CD14-positive monocyte (primary cell): Measurements from ENCODE around the gene SLC4A11. TPM values are rescaled to one million over a fixed set of nuclear protein-coding genes. Genes with fewer than 3 reads are reported as not detected.
A peak's percentile ranks its signal among the peaks of the same experiment; 100 is the strongest.
"Not testable (repeated sequence)": the region's sequence is repeated elsewhere in the genome, so short reads cannot be mapped to it uniquely, and the experiment has no call there.

Experiments used
- DNase-seq, 3 donors: peaks; one replicate each; pipeline ENCODE4 v3.0.0-alpha.2; 2011 to 2022
- H2AFZ ChIP-seq: 2 replicates; pipeline ENCODE4 v1.6.0; 2012; ENCODE audit warnings: mild to moderate bottlenecking, low read depth, low read length, inconsistent platforms; ENCODE audit not compliant: insufficient read depth, poor library complexity, severe bottlenecking
- H3K27ac ChIP-seq, 2 donors: 1 replicate in 1 of 2; 2 replicates in 1 of 2; pipeline ENCODE4 v1.5.1; 2012 to 2013; ENCODE audit warnings: low read length in 2 of 2, control low read depth in 1 of 2, inconsistent platforms in 1 of 2, low read depth in 1 of 2, mild to moderate bottlenecking in 1 of 2
- H3K27me3 ChIP-seq, 2 donors: one replicate each; pipeline versions ENCODE4 v1.6.0 to v1.6.1; 2011 to 2013; ENCODE audit warnings: low read length in 2 of 2; ENCODE audit not compliant: control insufficient read depth in 2 of 2, insufficient read depth in 2 of 2
- H3K36me3 ChIP-seq, 2 donors: replicated peaks in 1 of 2; 1 replicate in 1 of 2; 2 replicates in 1 of 2; pipeline versions ENCODE4 v1.5.1 to v1.6.1; 2012 to 2013; ENCODE audit warnings: low read length in 2 of 2, control low read depth in 1 of 2, inconsistent platforms in 1 of 2, mild to moderate bottlenecking in 1 of 2; ENCODE audit not compliant: insufficient read depth in 2 of 2, control insufficient read depth in 1 of 2
- H3K4me1 ChIP-seq, 2 donors: 1 replicate in 1 of 2; 2 replicates in 1 of 2; pipeline versions ENCODE4 v1.5.1 to v1.6.1; 2012 to 2013; ENCODE audit warnings: low read length in 2 of 2, control low read depth in 1 of 2, inconsistent platforms in 1 of 2, mild to moderate bottlenecking in 1 of 2, moderate library complexity in 1 of 2; ENCODE audit not compliant: insufficient read depth in 2 of 2, control insufficient read depth in 1 of 2
- H3K4me2 ChIP-seq: replicated peaks from 2 replicates; pipeline ENCODE3; 2012; ENCODE audit warnings: low read length, moderate library complexity, mild to moderate bottlenecking; ENCODE audit not compliant: poor library complexity, severe bottlenecking; ENCODE audit errors: extremely low read depth
- H3K4me3 ChIP-seq, 3 experiments: fragments of 200-600 bp in 1 of 3; sonication (generic) in 1 of 3; replicated peaks in 1 of 3; 1 replicate in 2 of 3; 2 replicates in 1 of 3; pipeline ENCODE4 v1.5.1; 2011 to 2013; ENCODE audit warnings: low read length in 3 of 3, mild to moderate bottlenecking in 3 of 3, control low read depth in 2 of 3, low read depth in 2 of 3, inconsistent platforms in 1 of 3, moderate library complexity in 1 of 3
- H3K79me2 ChIP-seq: 2 replicates; pipeline ENCODE4 v1.6.0; 2012; ENCODE audit warnings: mild to moderate bottlenecking, control low read depth, inconsistent platforms, low read length, moderate library complexity; ENCODE audit not compliant: insufficient read depth
- H3K9ac ChIP-seq: 2 replicates; pipeline ENCODE4 v1.6.0; 2017; ENCODE audit warnings: low read length, mild to moderate bottlenecking; ENCODE audit not compliant: insufficient read depth, poor library complexity, severe bottlenecking
- H3K9me3 ChIP-seq, 2 donors: replicated peaks in 1 of 2; 1 replicate in 1 of 2; 2 replicates in 1 of 2; pipeline versions ENCODE4 v1.5.1 to v1.6.1; 2012 to 2013; ENCODE audit warnings: low read length in 2 of 2, control low read depth in 1 of 2; ENCODE audit not compliant: control insufficient read depth in 1 of 2, insufficient read depth in 1 of 2
- H4K20me1 ChIP-seq: 2 replicates; pipeline ENCODE4 v1.6.0; 2012; ENCODE audit warnings: mild to moderate bottlenecking, low read length, control low read depth, moderate library complexity; ENCODE audit not compliant: insufficient read depth
- H3K27ac Mint-ChIP-seq, 7 donors: one replicate each; pipeline ENCODE4 v1.8.0; 2020; ENCODE audit warnings: mild to moderate bottlenecking in 7 of 7, mixed read lengths in 7 of 7, moderate library complexity in 6 of 7, inconsistent platforms in 2 of 7
- H3K27me3 Mint-ChIP-seq, 3 donors: one replicate each; pipeline ENCODE4 v1.8.0; 2021 to 2022; ENCODE audit warnings: low read depth in 3 of 3, mild to moderate bottlenecking in 3 of 3, mixed read lengths in 3 of 3, moderate library complexity in 3 of 3, inconsistent platforms in 1 of 3
- H3K36me3 Mint-ChIP-seq, 2 donors: one replicate each; pipeline ENCODE4 v1.8.0; 2020; ENCODE audit warnings: mixed read lengths in 2 of 2, inconsistent platforms in 1 of 2, mild to moderate bottlenecking in 1 of 2
- H3K4me1 Mint-ChIP-seq: one replicate; pipeline ENCODE4 v1.8.0; 2020; ENCODE audit warnings: mild to moderate bottlenecking, mixed read lengths
- H3K4me3 Mint-ChIP-seq, 2 donors: one replicate each; pipeline ENCODE4 v1.8.0; 2020; ENCODE audit warnings: mild to moderate bottlenecking in 2 of 2, mixed read lengths in 2 of 2, moderate library complexity in 1 of 2
- H3K9me3 Mint-ChIP-seq, 7 donors: one replicate each; pipeline ENCODE4 v1.8.0; 2020 to 2022; ENCODE audit warnings: mixed read lengths in 7 of 7, mild to moderate bottlenecking in 6 of 7, moderate library complexity in 6 of 7, inconsistent platforms in 2 of 7
- CTCF ChIP-seq: fragments of 200-600 bp; IDR thresholded peaks from one replicate; pipeline ENCODE4 v1.8.0; 2022; ENCODE audit warnings: antibody characterized with exemption, mild to moderate bottlenecking
- WGBS: methylation state at CpG from one replicate; pipeline ENCODE4 v1.1.5; 2013; ENCODE audit warnings: missing lambda C conversion rate; ENCODE audit not compliant: insufficient coverage; 5-methylcytosine and 5-hydroxymethylcytosine counted together
- intact Hi-C, 2 donors: fragments of 100-400 bp; cut with micrococcal nuclease; formaldehyde crosslinking; loops; one replicate each; pipeline versions ENCODE4 v1.15.0 to v1.15.1; 2023
- polyA plus RNA-seq, 3 donors: library from polyadenylated mRNA; depleted of rRNA in 1 of 3; unstranded in 2 of 3; stranded (reverse) in 1 of 3; fragments of 300-500 nt in 2 of 3; fragments of >200 nt in 1 of 3; fragmentation: Illumina TruSeq in 2 of 3; gene quantifications; 1 replicate in 2 of 3; 2 replicates in 1 of 3; pipeline ENCODE4 v1.2.3, GENCODE V29; 2012 to 2021

Gene SLC4A11
- polyA plus RNA-seq, 3 donors = 0.11 to 0.33 TPM; not detected in 1

- peaks cover 47 to 52% of the 10 kb centered on the region in 2 donors for H3K36me3 ChIP-seq
- H3K36me3 Mint-ChIP-seq = peaks cover 45 to 58% of the 10 kb centered on the region in 2 donors
- no peaks in the 10 kb centered on the region for H3K79me2 ChIP-seq
- H3K9me3 Mint-ChIP-seq = no peaks in the 10 kb centered on the region
- H3K27ac ChIP-seq = no peak overlapping the region
- H3K27me3 ChIP-seq = no peaks in the 10 kb centered on the region
- no peak overlapping the region for H3K4me3 ChIP-seq
- H3K4me2 ChIP-seq = no peak overlapping the region
- H3K27me3 Mint-ChIP-seq = peaks cover 0 to 2% (median 1%) of the 10 kb centered on the region in 3 donors
- H2AFZ ChIP-seq = no peak overlapping the region
- H4K20me1 ChIP-seq = no peaks in the 10 kb centered on the region
- H3K4me1 ChIP-seq = no peaks in the 10 kb centered on the region
- TF ChIP-seq CTCF = no peak
- intact Hi-C loops = no loop called here
- DNase-seq = no peak
- 100% methylated on average over 3 of the region's 3 CpGs for WGBS
- no peak overlapping the region for H3K9ac ChIP-seq
- peak overlapping the region in 1 of 7 donors; percentile 71 for H3K27ac Mint-ChIP-seq
- no peaks in the 10 kb centered on the region for H3K4me1 Mint-ChIP-seq
- H3K4me3 Mint-ChIP-seq = no peak overlapping the region
- H3K9me3 ChIP-seq = no peaks in the 10 kb centered on the region
Observed at GRCh38 chr20:3188823-3189413, 50.1 kb downstream of the SLC4A11 start.

- Mint-ChIP-seq H3K27ac (peak overlapping the region in 1 of 7 donors; percentile 68), H3K36me3 (peaks cover 40 to 48% of the 10 kb centered on the region in 2 donors)
- H3K4me2 ChIP-seq, H2AFZ ChIP-seq, DNase-seq, H3K9me3 ChIP-seq, H3K9ac ChIP-seq, H3K27me3 ChIP-seq, H3K79me2 ChIP-seq, intact Hi-C loops, H4K20me1 ChIP-seq, H3K4me1 Mint-ChIP-seq, H3K27ac ChIP-seq, H3K4me3 ChIP-seq, H3K9me3 Mint-ChIP-seq, H3K27me3 Mint-ChIP-seq, H3K4me3 Mint-ChIP-seq, H3K4me1 ChIP-seq: not testable (repeated sequence)
- H3K36me3 ChIP-seq = peaks cover 38 to 42% of the 10 kb centered on the region in 2 donors
- 100% methylated on average over 4 of the region's 9 CpGs for WGBS
Observed at GRCh38 chr20:3187861-3188260, 51.1 kb downstream of the SLC4A11 start.
